ENCODE measurements around the gene GRM4. TPM values are rescaled to one million over a fixed set of nuclear protein-coding genes. Genes with fewer than 3 reads are reported as not detected.

The GRM4 gene
- total and polyA plus RNA-seq, 10 of the 15 experiments (the other 5 are each of a cell fraction or from before 2014, with no cell fraction given) = 0.01 to 0.31 (median 0.05) TPM; not detected in 2

GRCh38 chr6:34095136-34095505, 50.8 kb downstream of the GRM4 start:
- Histone ChIP-seq H3K36me3 (ENCODE audit: control insufficient read depth in 2 of 2, insufficient read depth in 2 of 2, low read length in 1 of 2) (no peaks in the 10 kb centered on the region), H3K4me3 (no peak overlapping the region), H4K20me1 (ENCODE audit: control insufficient read depth, insufficient read depth) (no peaks in the 10 kb centered on the region), H3K27me3 (replicated peaks in 1 of 2; ENCODE audit: control insufficient read depth in 2 of 2, insufficient read depth in 2 of 2, low read length in 1 of 2) (peaks cover 0 to 4% of the 10 kb centered on the region in 2 experiments; a peak in 3 of 4 replicates), H3K9me3 (replicated peaks; ENCODE audit: control insufficient read depth, insufficient read depth, low read length) (no peaks in the 10 kb centered on the region), H2AFZ (ENCODE audit: control insufficient read depth, low read depth, low read length) (no peak overlapping the region), H3K9ac (ENCODE audit: control insufficient read depth, insufficient read depth, low read length) (no peak overlapping the region), H3K27ac (ENCODE audit: control insufficient read depth, insufficient read depth) (no peak overlapping the region), H3K4me1 (ENCODE audit: control insufficient read depth, insufficient read depth, low read length) (no peaks in the 10 kb centered on the region), H3K4me2 (ENCODE audit: control insufficient read depth, insufficient read depth) (no peak overlapping the region), H3K79me2 (ENCODE audit: control insufficient read depth, insufficient read depth, low read length) (no peaks in the 10 kb centered on the region)
- ChIA-PET RAD21 (ENCODE audit: unreplicated experiment) (no interaction called here), POLR2A (no interaction called here), SMC1A (ENCODE audit: uncharacterized antibody, unreplicated experiment) (no interaction called here), CTCF (no interaction called here)
- 26% methylated on average over 7 of the region's 7 CpGs for WGBS (ENCODE audit: insufficient coverage, insufficient replicate concordance, low lambda C conversion rate, missing lambda C conversion rate)
- BruUV-seq (replicated peaks) = no TSS peak
- in situ Hi-C loops (cut with MboI) = no loop called here
- intact Hi-C loops (cut with micrococcal nuclease; ENCODE audit: unreplicated experiment) = no loop called here
- FAIRE-seq (no peak), DNase-seq (ENCODE audit: low read depth, low spot score) (no peak), ATAC-seq (no peak)
- TF ChIP-seq REST (IDR thresholded peaks at IDR 0.05; ENCODE audit: low read depth, low read length) (no peak), RUNX3 (IDR thresholded peaks at IDR 0.05; ENCODE audit: low read length) (no peak), SMARCA5 (IDR thresholded peaks at IDR 0.05) (no peak), SUPT20H (IDR thresholded peaks at IDR 0.05; ENCODE audit: borderline replicate concordance, control insufficient read depth, low read depth, low read length) (no peak), ZNF687 (IDR thresholded peaks at IDR 0.05) (no peak), EP300 (IDR thresholded peaks at IDR 0.05; ENCODE audit: borderline replicate concordance in 1 of 2, control insufficient read depth in 1 of 2, low read depth in 2 of 2, low read length in 2 of 2) (no peak), PML (IDR thresholded peaks at IDR 0.05; ENCODE audit: low read length) (no peak), BCLAF1 (IDR thresholded peaks at IDR 0.05) (no peak), CHD1 (IDR thresholded peaks at IDR 0.05; ENCODE audit: low read depth, low read length) (no peak), RELA (IDR thresholded peaks at IDR 0.05; ENCODE audit: borderline replicate concordance, partially characterized antibody) (no peak), KLF5 (IDR thresholded peaks at IDR 0.05; ENCODE audit: partially characterized antibody) (no peak), ETV6 (conservative IDR thresholded peaks at IDR 0.05 in 1 of 2, IDR thresholded peaks at IDR 0.05 in 1 of 2; ENCODE audit: borderline replicate concordance in 1 of 2, low read depth in 1 of 2) (no peak), HDAC2 (IDR thresholded peaks at IDR 0.05) (no peak), KDM1A (IDR thresholded peaks at IDR 0.05; ENCODE audit: borderline replicate concordance) (no peak)

Data from GM12878 (cell line).